ENCODE data around the gene NPC2. TPM values are rescaled to one million over a fixed set of nuclear protein-coding genes. Genes with fewer than 3 reads are reported as not detected.

Gene NPC2
- polyA plus RNA-seq, 6 donors from 2014 or later = 174 to 259 (median 195) TPM

DNA sequence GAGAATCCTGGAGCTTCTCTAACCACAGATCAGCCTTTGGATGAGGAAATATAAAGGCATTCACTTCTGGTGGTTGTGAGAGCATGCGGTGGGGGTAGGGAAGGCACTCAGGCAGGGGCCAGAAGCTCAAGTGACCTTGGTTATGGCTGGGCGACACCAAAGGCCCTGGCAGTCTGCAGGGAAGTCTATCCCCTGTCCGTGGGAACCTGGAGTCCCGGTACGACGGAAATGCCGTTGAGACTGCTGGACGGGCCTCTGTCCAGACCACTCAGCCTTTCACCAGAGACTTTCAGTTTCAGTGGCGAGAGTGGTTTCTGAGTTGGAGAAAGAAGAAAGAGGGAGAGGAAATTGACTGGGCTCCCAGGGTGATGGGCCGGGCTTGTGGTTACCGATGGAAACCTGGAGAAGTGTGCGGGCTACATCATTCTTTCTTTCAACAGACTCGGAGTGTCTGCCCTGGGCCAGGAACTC is 21.4 kb upstream of the NPC2 start:
- Mint-ChIP-seq H3K9me3 (no peaks in the 10 kb centered on the region), H3K27me3 (peaks cover 0 to 30% (median 24%) of the 10 kb centered on the region in 3 donors)
- no peak for DNase-seq

DNA sequence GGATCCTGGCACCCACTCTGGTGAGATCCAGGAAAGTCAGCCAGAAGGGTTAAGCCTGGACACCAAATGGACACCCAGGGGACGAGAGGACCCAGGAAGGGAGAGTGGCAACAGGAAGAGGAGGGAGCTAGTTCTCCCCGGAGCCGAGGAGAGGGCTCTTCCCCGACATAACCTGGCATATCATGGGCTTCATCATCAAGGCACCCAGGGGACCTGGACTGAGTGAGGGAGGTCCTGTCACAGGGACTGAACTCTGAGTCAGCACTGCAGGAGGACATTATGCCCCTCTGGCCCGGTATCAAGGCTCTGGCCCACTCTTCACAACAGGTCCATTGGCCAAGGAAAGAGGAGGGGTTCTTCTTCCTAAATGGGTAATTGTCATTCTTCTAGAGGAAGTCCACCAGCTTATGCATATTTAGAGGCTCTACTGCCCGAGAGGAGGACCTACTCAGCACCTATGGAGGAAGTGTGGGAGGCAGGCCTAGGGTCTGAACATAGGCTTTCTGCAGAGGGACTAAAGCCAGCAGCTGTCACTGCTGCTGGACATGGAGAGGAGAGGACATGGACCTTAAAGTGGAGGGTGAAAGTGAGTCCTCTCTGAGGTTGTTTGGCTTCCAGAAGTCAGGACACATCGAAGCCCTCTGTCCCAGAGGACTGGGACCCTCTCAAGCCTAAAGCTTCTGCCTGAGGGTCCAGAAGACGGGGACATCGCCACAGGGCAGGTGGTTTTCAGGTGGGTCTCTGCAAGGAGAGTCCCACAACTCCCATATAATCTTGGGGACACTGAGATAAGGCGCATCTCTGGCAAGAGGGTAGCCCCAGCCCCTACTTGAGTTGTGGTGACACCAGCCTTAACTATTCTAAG is 19.1 kb upstream of the NPC2 start:
- no peak for DNase-seq
- Mint-ChIP-seq H3K4me3 (no peak overlapping the region), H3K27ac (no peak overlapping the region), H3K9me3 (no peaks in the 10 kb centered on the region), H3K27me3 (peaks cover 0 to 27% (median 25%) of the 10 kb centered on the region in 3 donors), H3K36me3 (no peaks in the 10 kb centered on the region), H3K4me1 (peaks cover 13 to 23% (median 21%) of the 10 kb centered on the region in 3 donors)
- ATAC-seq (ENCODE audit: low read depth in 2 of 2) = no peak

More for the DNA sequence above, 21.4 kb upstream of the NPC2 start:
- Mint-ChIP-seq H3K4me1 (peaks cover 11 to 20% (median 18%) of the 10 kb centered on the region in 3 donors), H3K36me3 (no peaks in the 10 kb centered on the region), H3K27ac (no peak overlapping the region), H3K4me3 (peak overlapping the region in 5 of 8 donors; percentile 9 to 54 (median 49))
- no peak for ATAC-seq (ENCODE audit: low read depth in 2 of 2)

DNA sequence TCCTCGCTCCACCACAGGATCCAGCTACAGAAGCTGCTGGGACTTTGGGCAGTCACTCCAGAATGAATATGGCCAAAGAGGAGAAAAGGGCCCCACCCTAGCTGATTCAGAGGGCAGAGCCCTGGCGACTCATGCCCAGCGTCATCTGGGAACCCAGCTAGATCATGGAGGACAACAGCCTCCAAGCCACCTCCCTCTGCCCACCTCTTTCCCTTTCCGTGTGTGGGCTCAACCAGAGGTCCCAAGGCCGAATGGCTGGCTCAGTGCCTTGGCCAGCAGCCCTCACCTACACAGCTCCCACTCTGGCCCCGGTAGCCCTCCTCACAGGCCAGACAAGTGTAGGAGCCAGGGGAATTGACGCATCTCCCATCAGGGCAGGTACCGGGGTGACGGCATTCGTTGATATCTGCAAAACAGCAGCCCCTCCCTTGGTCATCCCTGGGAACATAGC is 17.9 kb upstream of the NPC2 start:
- Mint-ChIP-seq H3K9me3 (no peaks in the 10 kb centered on the region), H3K27me3 (peaks cover 0 to 27% (median 25%) of the 10 kb centered on the region in 3 donors), H3K4me1 (peaks cover 25 to 35% (median 34%) of the 10 kb centered on the region in 3 donors), H3K4me3 (peak overlapping the region in 1 of 8 donors; percentile 29), H3K36me3 (no peaks in the 10 kb centered on the region), H3K27ac (no peak overlapping the region)
- ATAC-seq (ENCODE audit: low read depth in 2 of 2) = no peak
- DNase-seq = no peak

DNA sequence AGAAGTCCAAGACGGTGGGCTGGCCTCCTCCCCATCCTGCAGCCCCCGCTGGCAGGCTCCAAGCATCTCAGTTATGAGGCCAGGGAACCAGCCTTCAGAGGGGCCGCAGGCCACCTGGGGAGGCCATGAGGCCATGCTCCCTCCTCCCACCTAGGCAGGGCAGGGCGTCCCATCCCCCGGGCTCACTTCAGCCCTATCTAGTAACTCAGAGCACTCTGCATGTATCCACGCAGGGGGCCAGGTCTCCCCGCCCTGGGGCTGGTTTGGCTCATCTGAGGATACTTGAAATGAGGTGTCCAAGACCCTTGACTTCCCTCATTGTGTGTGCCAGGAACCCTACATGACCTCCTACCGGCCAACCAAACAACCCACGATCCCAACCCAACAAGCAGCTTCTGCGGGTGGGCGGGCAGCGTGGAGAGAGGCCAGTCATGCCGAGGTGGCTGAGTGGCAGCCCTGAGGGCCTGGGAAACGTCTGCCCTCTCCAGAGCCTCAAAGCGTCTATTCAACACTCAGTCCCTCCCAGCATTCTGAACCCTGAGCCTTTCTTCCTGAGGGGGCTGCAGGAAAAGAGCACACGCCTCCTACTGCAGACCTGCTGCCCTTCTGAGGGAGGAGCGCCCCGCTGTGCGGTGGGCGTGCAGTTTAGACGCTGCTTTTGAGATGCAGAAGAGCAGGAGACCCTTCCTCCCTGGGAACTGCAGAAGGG is 17.3 kb upstream of the NPC2 start:
- no peaks in the 10 kb centered on the region for H3K9me3 Mint-ChIP-seq
- H3K27me3 Mint-ChIP-seq = peaks cover 0 to 27% (median 25%) of the 10 kb centered on the region in 3 donors
- no peak for DNase-seq
- ATAC-seq (ENCODE audit: low read depth in 2 of 2) = no peak
- no peaks in the 10 kb centered on the region for H3K36me3 Mint-ChIP-seq
- H3K27ac Mint-ChIP-seq = no peak overlapping the region
- H3K4me1 Mint-ChIP-seq = peaks cover 29 to 38% (median 36%) of the 10 kb centered on the region in 3 donors
- peak overlapping the region in 1 of 8 donors; percentile 3 for H3K4me3 Mint-ChIP-seq

DNA sequence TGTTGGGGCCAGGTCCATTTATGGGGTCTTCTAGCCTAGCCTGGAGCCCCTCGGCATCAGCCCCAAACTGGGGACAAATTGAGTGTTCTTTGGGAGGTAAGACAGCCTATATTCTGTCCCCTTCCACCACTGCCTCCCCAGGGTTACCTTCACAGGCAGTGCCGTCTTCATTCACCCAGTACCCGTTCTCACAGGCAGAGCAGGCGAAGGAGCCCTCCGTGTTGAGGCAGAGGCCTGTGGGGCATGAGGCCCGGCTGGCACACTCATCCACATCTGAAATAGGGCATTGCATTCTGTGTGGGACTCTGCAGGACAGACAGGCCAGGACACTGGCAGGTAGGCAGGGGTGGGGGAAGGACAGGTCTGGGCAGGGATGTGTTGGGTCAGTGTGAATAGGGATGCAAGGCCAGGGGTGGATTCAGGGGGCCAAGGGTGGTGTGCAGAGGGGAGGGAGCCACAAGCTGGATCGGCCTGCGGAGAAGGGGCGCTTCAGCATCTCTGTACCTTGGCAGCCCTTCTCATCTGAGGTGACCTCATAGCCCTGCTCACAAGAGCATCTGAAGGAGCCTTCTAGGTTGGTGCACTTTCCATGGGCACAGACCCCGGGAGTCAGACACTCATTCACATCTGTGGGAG is 16.6 kb upstream of the NPC2 start:
- ATAC-seq (ENCODE audit: low read depth in 2 of 2) (no peak), DNase-seq (no peak)
- no peak overlapping the region for H3K27ac Mint-ChIP-seq
- no peaks in the 10 kb centered on the region for H3K36me3 Mint-ChIP-seq
- peaks cover 0 to 27% (median 25%) of the 10 kb centered on the region in 3 donors for H3K27me3 Mint-ChIP-seq
- peaks cover 27 to 36% (median 29%) of the 10 kb centered on the region in 3 donors for H3K4me1 Mint-ChIP-seq
- peak overlapping the region in 1 of 8 donors; percentile 52 for H3K4me3 Mint-ChIP-seq
- H3K9me3 Mint-ChIP-seq = no peaks in the 10 kb centered on the region

DNA sequence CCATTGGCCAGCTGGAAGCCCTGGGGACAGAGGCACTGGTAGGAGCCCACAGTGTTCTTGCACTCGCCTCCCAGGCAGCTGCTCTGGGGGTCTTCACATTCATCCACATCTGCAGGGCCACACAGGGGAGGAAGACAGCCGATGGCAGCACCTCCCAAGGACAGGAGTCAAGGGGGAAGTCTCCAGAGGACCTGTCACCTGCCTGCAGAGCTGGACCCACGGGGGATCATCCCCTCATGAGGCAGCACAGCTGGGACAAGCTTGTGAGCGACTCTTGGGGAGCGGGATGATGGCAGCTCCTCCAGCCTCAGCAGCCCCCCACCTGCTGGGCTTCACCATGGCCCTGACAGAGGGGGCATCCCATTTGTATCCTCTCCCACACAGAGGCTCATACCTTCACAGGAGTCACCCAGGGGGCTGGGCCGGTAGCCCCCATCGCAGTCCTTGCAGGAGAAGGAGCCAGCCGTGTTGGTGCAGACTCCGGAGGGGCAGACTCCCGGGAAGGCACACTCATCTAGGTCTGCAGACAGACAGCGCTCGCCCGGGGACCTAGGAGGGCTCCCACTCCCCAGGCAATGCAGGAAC is 15.8 kb upstream of the NPC2 start:
- H3K36me3 Mint-ChIP-seq = no peaks in the 10 kb centered on the region
- H3K9me3 Mint-ChIP-seq = no peaks in the 10 kb centered on the region
- peaks cover 21 to 29% (median 23%) of the 10 kb centered on the region in 3 donors for H3K4me1 Mint-ChIP-seq
- H3K27ac Mint-ChIP-seq = no peak overlapping the region
- DNase-seq (no peak), ATAC-seq (ENCODE audit: low read depth in 2 of 2) (no peak)
- peaks cover 0 to 27% (median 25%) of the 10 kb centered on the region in 3 donors for H3K27me3 Mint-ChIP-seq
- no peak overlapping the region for H3K4me3 Mint-ChIP-seq

DNA sequence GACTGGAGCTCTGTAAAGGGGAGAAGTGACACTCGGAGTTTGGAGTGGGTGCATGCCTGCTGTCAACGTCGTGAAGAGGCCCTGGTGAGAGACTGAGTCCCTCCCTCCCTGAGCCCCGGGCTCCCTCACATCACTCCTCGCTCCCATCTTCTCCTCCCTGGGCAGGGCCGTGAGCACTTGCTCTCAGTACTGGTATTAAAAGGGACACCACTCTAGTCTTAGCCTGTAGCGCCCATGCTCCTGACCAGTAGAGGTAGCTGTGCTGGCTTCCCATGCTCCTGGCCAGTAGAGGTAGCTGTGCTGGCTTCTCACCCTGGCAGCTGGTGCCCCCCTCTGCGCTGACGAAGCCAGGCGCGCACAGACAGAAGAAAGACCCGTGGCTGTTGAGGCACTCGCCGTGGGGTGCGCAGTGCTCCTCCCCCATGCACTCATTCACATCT is 15.2 kb upstream of the NPC2 start:
- no peaks in the 10 kb centered on the region for H3K9me3 Mint-ChIP-seq
- H3K4me3 Mint-ChIP-seq = no peak overlapping the region
- DNase-seq (no peak), ATAC-seq (ENCODE audit: low read depth in 2 of 2) (no peak)
- no peak overlapping the region for H3K27ac Mint-ChIP-seq
- H3K27me3 Mint-ChIP-seq = peaks cover 0 to 27% (median 25%) of the 10 kb centered on the region in 3 donors
- H3K4me1 Mint-ChIP-seq = peaks cover 20 to 29% (median 21%) of the 10 kb centered on the region in 3 donors
- no peaks in the 10 kb centered on the region for H3K36me3 Mint-ChIP-seq

DNA sequence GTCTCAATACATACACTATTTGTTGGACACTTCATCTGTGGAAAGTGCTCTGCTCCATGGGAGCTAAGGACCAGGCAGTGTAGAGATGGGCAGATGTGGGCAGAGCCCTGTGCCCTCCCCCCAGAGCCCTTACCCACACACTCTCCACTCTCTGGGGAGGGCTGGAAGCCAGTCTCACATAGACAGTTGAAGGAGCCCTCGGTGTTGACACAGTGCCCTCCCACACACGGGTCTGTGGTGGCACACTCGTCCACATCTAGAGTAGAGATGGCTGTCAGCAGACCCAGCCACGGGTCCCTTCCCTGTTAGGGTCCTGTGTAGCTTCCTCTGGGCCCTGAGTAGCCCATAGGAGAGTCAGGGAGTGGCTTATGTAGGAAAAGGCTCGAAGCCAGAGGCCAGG is 14.7 kb upstream of the NPC2 start:
- H3K27me3 Mint-ChIP-seq = peaks cover 0 to 26% (median 23%) of the 10 kb centered on the region in 3 donors
- ATAC-seq (ENCODE audit: low read depth in 2 of 2) = no peak

DNA sequence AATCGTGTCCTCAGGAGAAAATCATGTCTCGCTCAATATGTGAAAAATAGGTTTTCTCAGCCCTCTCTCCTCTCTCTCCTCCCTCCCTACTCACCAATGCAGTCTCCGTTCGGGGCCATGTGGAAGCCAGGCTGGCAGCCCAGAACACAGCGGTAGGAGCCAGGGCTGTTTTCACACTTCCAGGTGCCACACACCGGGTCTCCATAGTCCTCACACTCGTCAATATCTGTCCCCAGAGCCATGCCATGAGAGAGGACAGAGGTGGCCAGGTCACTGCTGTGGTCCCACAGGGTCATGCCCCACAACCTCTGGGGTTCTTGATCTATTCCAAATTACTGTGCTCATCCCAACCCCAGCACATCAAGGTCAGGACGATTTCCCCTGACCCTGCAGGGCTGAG is 14.0 kb upstream of the NPC2 start:
- Mint-ChIP-seq H3K36me3 (no peaks in the 10 kb centered on the region), H3K4me1 (peaks cover 17 to 21% (median 21%) of the 10 kb centered on the region in 3 donors), H3K27ac (peak overlapping the region in 3 of 6 donors; percentile 43 to 85 (median 70)), H3K9me3 (no peaks in the 10 kb centered on the region), H3K4me3 (peak overlapping the region in 3 of 8 donors; percentile 3 to 62 (median 20)), H3K27me3 (peaks cover 0 to 19% (median 18%) of the 10 kb centered on the region in 3 donors)
- DNase-seq (no peak), ATAC-seq (ENCODE audit: low read depth in 2 of 2) (no peak)

More for the DNA sequence above, 14.7 kb upstream of the NPC2 start:
- Mint-ChIP-seq H3K9me3 (no peaks in the 10 kb centered on the region), H3K27ac (peak overlapping the region in 2 of 6 donors; percentile 47 to 71), H3K4me3 (peak overlapping the region in 1 of 8 donors; percentile 81), H3K36me3 (no peaks in the 10 kb centered on the region), H3K4me1 (peaks cover 20 to 29% (median 21%) of the 10 kb centered on the region in 3 donors)
- no peak for DNase-seq

DNA sequence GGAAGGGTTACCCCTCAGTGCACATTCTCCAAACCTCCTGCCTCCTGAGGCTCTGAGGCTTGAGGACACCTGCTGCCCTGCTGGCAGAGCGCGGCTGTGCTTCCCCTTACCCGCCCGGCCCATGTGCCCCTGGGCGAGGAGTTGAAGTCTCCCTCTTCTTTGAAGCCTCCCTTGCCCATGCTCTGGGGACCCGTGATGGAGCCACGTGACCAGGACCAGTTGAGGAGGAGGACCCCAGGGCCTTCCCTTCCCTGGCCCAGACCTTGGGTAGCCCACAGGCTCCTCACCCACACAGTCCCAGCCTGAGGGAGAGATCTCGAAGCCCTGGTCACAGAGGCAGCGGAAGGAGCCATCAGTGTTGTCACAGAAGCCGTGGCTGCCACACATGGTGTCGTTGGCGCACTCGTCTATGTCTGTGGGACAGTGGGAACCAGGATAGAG is 13.3 kb upstream of the NPC2 start:
- peaks cover 0 to 18% (median 15%) of the 10 kb centered on the region in 3 donors for H3K27me3 Mint-ChIP-seq
- peak; percentile 94 to 96 for ATAC-seq (ENCODE audit: low read depth in 2 of 2)
- H3K9me3 Mint-ChIP-seq = no peaks in the 10 kb centered on the region
- H3K4me3 Mint-ChIP-seq = peak overlapping the region in 1 of 8 donors; percentile 15
- H3K27ac Mint-ChIP-seq = peak overlapping the region in 5 of 6 donors; percentile 73 to 92 (median 85)
- H3K4me1 Mint-ChIP-seq = peaks cover 17 to 21% (median 20%) of the 10 kb centered on the region in 3 donors
- DNase-seq = peak; percentile 21
- no peaks in the 10 kb centered on the region for H3K36me3 Mint-ChIP-seq

DNA sequence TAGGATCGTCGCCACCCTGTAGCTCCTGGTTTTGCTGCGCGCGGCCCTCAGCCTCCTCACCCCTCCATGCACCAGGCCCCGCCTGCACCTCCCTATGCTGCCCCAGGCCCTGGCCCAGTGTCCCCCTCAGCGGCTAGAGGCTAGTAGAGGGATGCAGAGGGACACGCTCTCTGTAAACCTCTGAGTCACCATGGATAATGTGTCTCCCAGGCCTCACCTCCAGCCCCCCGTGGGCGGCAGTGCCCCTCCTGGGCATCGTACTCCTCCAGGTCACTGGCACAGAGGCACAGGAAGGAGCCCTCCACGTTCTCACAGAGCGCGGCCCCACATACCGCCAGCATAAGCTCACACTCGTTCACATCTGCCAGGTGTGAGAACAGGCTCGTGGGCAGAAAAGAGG is 12.7 kb upstream of the NPC2 start:
- DNase-seq (no peak), ATAC-seq (ENCODE audit: low read depth in 2 of 2) (peak; percentile 38 to 44)
- H3K9me3 Mint-ChIP-seq = no peaks in the 10 kb centered on the region
- H3K27ac Mint-ChIP-seq = peak overlapping the region in 2 of 6 donors; percentile 73 to 76
- H3K36me3 Mint-ChIP-seq = no peaks in the 10 kb centered on the region
- H3K27me3 Mint-ChIP-seq = peaks cover 0 to 13% (median 9%) of the 10 kb centered on the region in 3 donors
- peaks cover 17 to 21% (median 20%) of the 10 kb centered on the region in 3 donors for H3K4me1 Mint-ChIP-seq
- H3K4me3 Mint-ChIP-seq = peak overlapping the region in 3 of 8 donors; percentile 15 to 42 (median 28)

DNA sequence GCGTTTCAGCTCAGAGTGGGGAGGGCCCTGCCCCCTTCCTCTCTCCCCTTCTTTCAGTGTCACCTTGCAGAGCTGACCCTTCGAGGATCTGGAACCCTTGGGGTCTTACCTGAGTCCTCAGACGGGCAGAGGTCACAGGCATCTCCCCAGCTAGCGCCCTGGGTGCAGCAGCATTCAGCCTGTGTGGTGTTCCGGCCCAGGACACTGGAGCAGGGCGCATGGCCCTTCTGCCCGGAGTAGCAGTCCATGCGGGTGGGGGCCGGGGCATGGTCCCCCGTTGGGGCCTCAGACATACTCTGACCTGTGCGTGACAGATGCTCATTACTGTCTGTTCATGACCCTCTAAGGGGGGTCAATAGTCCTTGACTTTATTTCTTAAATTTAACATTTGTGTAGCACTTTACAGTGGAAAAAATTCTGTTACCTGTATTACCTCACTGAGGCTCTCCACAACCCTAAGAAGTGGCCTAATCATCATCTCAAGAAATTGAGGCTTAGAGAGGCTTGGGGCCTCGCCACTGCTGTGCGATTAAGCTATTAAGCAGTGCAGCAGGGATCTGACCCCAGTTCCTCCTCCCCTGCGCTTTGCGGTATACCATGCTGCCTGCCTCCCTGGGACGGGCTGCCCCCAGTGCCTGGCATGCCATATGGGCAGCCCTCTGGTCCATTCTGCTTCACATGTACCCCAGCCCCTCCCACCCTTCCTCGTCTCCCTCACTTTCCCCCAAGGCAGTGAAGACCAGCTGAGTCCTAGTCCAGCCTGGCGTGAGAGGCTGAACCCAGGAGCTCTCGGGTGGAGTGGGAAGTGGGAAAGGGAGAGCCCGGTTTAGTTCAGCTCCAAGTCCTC is 12.0 kb upstream of the NPC2 start:
- Mint-ChIP-seq H3K4me3 (no peak overlapping the region), H3K27me3 (peaks cover 0 to 7% (median 7%) of the 10 kb centered on the region in 3 donors), H3K4me1 (peaks cover 17 to 23% (median 20%) of the 10 kb centered on the region in 3 donors), H3K27ac (no peak overlapping the region), H3K9me3 (no peaks in the 10 kb centered on the region), H3K36me3 (no peaks in the 10 kb centered on the region)
- DNase-seq (no peak), ATAC-seq (ENCODE audit: low read depth in 2 of 2) (no peak)

All from naive B cell (primary cell).